Uterus (tissue), 2 donors: ENCODE data around the gene METTL21C.

Experiments
- CTCF ChIP-seq, 4 experiments: fragments of 200-600 bp in 2 of 4; fragments of 450-650 bp in 2 of 4; sonication (generic) in 2 of 4; IDR thresholded peaks; one replicate each; pipeline ENCODE4 v1.5.1; 2016 to 2019; ENCODE audit warnings: antibody characterized with exemption in 4 of 4, mild to moderate bottlenecking in 2 of 4, moderate library complexity in 1 of 4
- POLR2A ChIP-seq, 2 donors: fragments of 450-650 bp; IDR thresholded peaks; one replicate each; pipeline ENCODE4 v1.6.1; 2016; ENCODE audit warnings: antibody characterized with exemption in 2 of 2, mild to moderate bottlenecking in 1 of 2, moderate library complexity in 1 of 2

GRCh38 chr13:102742101-102742500 lies 47.3 kb upstream of the METTL21C start:
- TF ChIP-seq CTCF (IDR thresholded peaks at IDR 0.05) (no peak), POLR2A (IDR thresholded peaks at IDR 0.05) (no peak)
